H9 (cell line): ENCODE results near the gene DNMT3L. TPM values are rescaled to one million over a fixed set of nuclear protein-coding genes. Genes with fewer than 3 reads are reported as not detected.

ENCODE experiments used
- DNase-seq: peaks from one replicate; pipeline ENCODE4 v3.0.0-alpha.2; 2017
- H2AFZ ChIP-seq: one replicate; pipeline ENCODE4 v1.6.1; 2013; ENCODE audit warnings: mild to moderate bottlenecking, low read length, control low read depth, moderate library complexity
- H2AK5ac ChIP-seq: 2 replicates; pipeline ENCODE4 v1.6.1; 2013; ENCODE audit warnings: low read length, control low read depth, mixed read lengths; ENCODE audit not compliant: insufficient read length
- H2BK120ac ChIP-seq: one replicate; pipeline ENCODE4 v1.6.1; 2013; ENCODE audit warnings: low read depth, mild to moderate bottlenecking, low read length, control low read depth, inconsistent platforms; ENCODE audit not compliant: poor library complexity, severe bottlenecking
- H2BK12ac ChIP-seq: 2 replicates; pipeline ENCODE4 v1.6.1; 2013; ENCODE audit warnings: low read length, control low read depth, mixed read lengths, low read depth; ENCODE audit not compliant: insufficient read length
- H2BK15ac ChIP-seq: 2 replicates; pipeline ENCODE4 v1.6.1; 2013; ENCODE audit warnings: low read depth, low read length, control low read depth
- H2BK20ac ChIP-seq: one replicate; pipeline ENCODE4 v1.6.1; 2013; ENCODE audit warnings: low read depth, mild to moderate bottlenecking, low read length, control low read depth, inconsistent platforms; ENCODE audit not compliant: poor library complexity, severe bottlenecking
- H2BK5ac ChIP-seq: 2 replicates; pipeline ENCODE4 v1.6.1; 2013; ENCODE audit warnings: low read length, control low read depth, mixed read lengths; ENCODE audit not compliant: insufficient read length
- H3K14ac ChIP-seq: 2 replicates; pipeline ENCODE4 v1.6.1; 2013; ENCODE audit warnings: low read length, control low read depth; ENCODE audit not compliant: insufficient read depth
- H3K18ac ChIP-seq: 2 replicates; pipeline ENCODE4 v1.6.1; 2013; ENCODE audit warnings: low read depth, mild to moderate bottlenecking, mixed read lengths, low read length, control low read depth; ENCODE audit not compliant: insufficient read length
- H3K23ac ChIP-seq: 2 replicates; pipeline ENCODE4 v1.6.1; 2013; ENCODE audit warnings: low read length, control low read depth, mixed read lengths, low read depth; ENCODE audit not compliant: insufficient read length
- H3K23me2 ChIP-seq: 2 replicates; pipeline ENCODE4 v1.6.1; 2013; ENCODE audit warnings: low read depth, mild to moderate bottlenecking, mixed read lengths, low read length, control low read depth; ENCODE audit not compliant: insufficient read length, poor library complexity, severe bottlenecking
- H3K27ac ChIP-seq: 2 replicates; pipeline ENCODE4 v1.5.1; 2013; ENCODE audit warnings: low read length, control low read depth, mixed read lengths, low read depth; ENCODE audit not compliant: insufficient read length
- H3K27me3 ChIP-seq: 2 replicates; pipeline ENCODE4 v1.6.1; 2013; ENCODE audit warnings: low read length, control low read depth, inconsistent platforms; ENCODE audit not compliant: insufficient read depth
- H3K4ac ChIP-seq: 2 replicates; pipeline ENCODE4 v1.6.1; 2013; ENCODE audit warnings: low read depth, mild to moderate bottlenecking, control low read depth, inconsistent platforms, low read length, moderate library complexity
- H3K4me1 ChIP-seq: 2 replicates; pipeline ENCODE4 v1.6.1; 2013; ENCODE audit warnings: low read length, control low read depth, inconsistent platforms; ENCODE audit not compliant: insufficient read depth
- H3K4me2 ChIP-seq: 2 replicates; pipeline ENCODE4 v1.6.1; 2013; ENCODE audit warnings: low read length, control low read depth, mixed read lengths; ENCODE audit not compliant: insufficient read length, insufficient read depth
- H3K56ac ChIP-seq: 2 replicates; pipeline ENCODE4 v1.6.1; 2013; ENCODE audit warnings: low read depth, mild to moderate bottlenecking, mixed read lengths, low read length, control low read depth; ENCODE audit not compliant: insufficient read length
- H3K79me1 ChIP-seq: 2 replicates; pipeline ENCODE4 v1.6.1; 2013; ENCODE audit warnings: low read depth, mild to moderate bottlenecking, moderate library complexity, low read length, control low read depth, inconsistent platforms; ENCODE audit not compliant: insufficient read depth, poor library complexity, severe bottlenecking
- H3K79me2 ChIP-seq: 2 replicates; pipeline ENCODE4 v1.6.1; 2013; ENCODE audit warnings: low read length, control low read depth, inconsistent platforms; ENCODE audit not compliant: insufficient read depth
- H3K9ac ChIP-seq: 2 replicates; pipeline ENCODE4 v1.6.1; 2013; ENCODE audit warnings: low read length, control low read depth, mixed read lengths; ENCODE audit not compliant: insufficient read length; ENCODE audit errors: extremely low read depth
- H3K9me3 ChIP-seq: one replicate; pipeline ENCODE4 v1.6.1; 2013; ENCODE audit warnings: low read depth, low read length, inconsistent platforms; ENCODE audit not compliant: control insufficient read depth
- H3T11ph ChIP-seq: one replicate; pipeline ENCODE4 v1.6.1; 2013; ENCODE audit warnings: mild to moderate bottlenecking, low read length, control low read depth, inconsistent platforms
- H4K20me1 ChIP-seq: one replicate; pipeline ENCODE4 v1.6.1; 2013; ENCODE audit not compliant: control insufficient read depth, insufficient read length, insufficient read depth
- H4K5ac ChIP-seq: 2 replicates; pipeline ENCODE4 v1.6.1; 2013; ENCODE audit warnings: low read depth, mild to moderate bottlenecking, mixed read lengths, low read length, control low read depth; ENCODE audit not compliant: insufficient read length
- H4K8ac ChIP-seq: replicated peaks from 2 replicates; pipeline ENCODE4 v1.6.1; 2013; ENCODE audit warnings: low read length, control low read depth, mixed read lengths, low read depth; ENCODE audit not compliant: insufficient read length
- H4K91ac ChIP-seq: 2 replicates; pipeline ENCODE4 v1.6.1; 2013; ENCODE audit warnings: low read depth, mild to moderate bottlenecking, moderate library complexity, mixed read lengths, low read length, control low read depth; ENCODE audit not compliant: insufficient read length
- H3K27ac Mint-ChIP-seq, 3 experiments: 2 replicates in 2 of 3; 3 replicates in 1 of 3; pipeline ENCODE4 v1.8.0; 2020 to 2021; ENCODE audit warnings: mixed read lengths in 3 of 3, mild to moderate bottlenecking in 1 of 3, moderate library complexity in 1 of 3
- H3K27me3 Mint-ChIP-seq: 2 replicates; pipeline ENCODE4 v1.8.0; 2021; ENCODE audit warnings: low read depth, mild to moderate bottlenecking, moderate library complexity, mixed read lengths
- H3K36me3 Mint-ChIP-seq, 3 experiments: 2 replicates in 2 of 3; 3 replicates in 1 of 3; pipeline ENCODE4 v1.8.0; 2020 to 2021; ENCODE audit warnings: low read depth in 3 of 3, mixed read lengths in 3 of 3; ENCODE audit not compliant: insufficient read depth in 1 of 3
- H3K4me1 Mint-ChIP-seq, 2 experiments: 2 replicates each; pipeline ENCODE4 v1.8.0; 2020; ENCODE audit warnings: mixed read lengths in 2 of 2
- H3K4me3 Mint-ChIP-seq, 2 experiments: 2 replicates in 1 of 2; 3 replicates in 1 of 2; pipeline ENCODE4 v1.8.0; 2020 to 2021; ENCODE audit warnings: mild to moderate bottlenecking in 2 of 2, mixed read lengths in 2 of 2, moderate library complexity in 1 of 2
- H3K9me3 Mint-ChIP-seq, 2 experiments: 2 replicates in 1 of 2; 3 replicates in 1 of 2; pipeline ENCODE4 v1.8.0; 2020; ENCODE audit warnings: mild to moderate bottlenecking in 2 of 2, mixed read lengths in 2 of 2, moderate library complexity in 1 of 2
- CTCF ChIP-seq: fragments of 200-600 bp; sonication (generic); conservative IDR thresholded peaks from 3 replicates; pipeline ENCODE4 v1.8.0; 2021; ENCODE audit warnings: antibody characterized with exemption, mild to moderate bottlenecking
- WGBS: extraction: QIAGEN DNeasy Blood & Tissue Kit; methylation state at CpG from one replicate; pipeline ENCODE4 v1.1.7; 2013; ENCODE audit warnings: missing lambda C conversion rate, low lambda C conversion rate, mixed read lengths; ENCODE audit not compliant: insufficient read length; ENCODE audit errors: extremely low coverage; 5-methylcytosine and 5-hydroxymethylcytosine counted together
- total RNA-seq: library from RNA; stranded (reverse); gene quantifications from 2 replicates; pipeline ENCODE4 v1.2.1, GENCODE V29; 2021

DNMT3L gene
- total RNA-seq, 1 experiment from 2014 or later, result 0.77 TPM

GRCh38 chr21:44295646-44296045, 33.9 kb upstream of the DNMT3L start:
- Histone ChIP-seq H4K91ac (no peak overlapping the region), H3K4me2 (no peak overlapping the region), H2BK15ac (no peak overlapping the region), H3K79me1 (no peaks in the 10 kb centered on the region), H3K27me3 (no peaks in the 10 kb centered on the region), H2AFZ (no peak overlapping the region), H3K27ac (no peak overlapping the region), H2AK5ac (no peak overlapping the region), H3K14ac (no peak overlapping the region), H2BK12ac (no peak overlapping the region), H4K20me1 (no peaks in the 10 kb centered on the region), H3K9me3 (no peaks in the 10 kb centered on the region), H3K4me1 (no peaks in the 10 kb centered on the region; the same call in 1 of the 2 replicates), H4K8ac (no peak overlapping the region), H3K23ac (no peak overlapping the region), H3K18ac (no peak overlapping the region), H3T11ph (no peak overlapping the region), H3K79me2 (no peaks in the 10 kb centered on the region), H2BK120ac (no peak overlapping the region), H3K4ac (no peak overlapping the region), H3K56ac (no peak overlapping the region), H2BK20ac (no peak overlapping the region), H4K5ac (no peak overlapping the region), H3K9ac (no peak overlapping the region), H2BK5ac (no peak overlapping the region), H3K23me2 (peaks cover 2% of the 10 kb centered on the region)
- peaks cover 11% of the 10 kb centered on the region for H3K27me3 Mint-ChIP-seq
- TF ChIP-seq CTCF, result no peak
- no peak overlapping the region for H3K27ac Mint-ChIP-seq
- no CpG with 5 or more reads among the region's 10 CpGs for WGBS
- H3K4me1 Mint-ChIP-seq, result peaks cover 4 to 10% of the 10 kb centered on the region in 2 experiments
- H3K9me3 Mint-ChIP-seq, result no peaks in the 10 kb centered on the region
- DNase-seq, result no peak
- no peak overlapping the region for H3K4me3 Mint-ChIP-seq
- no peaks in the 10 kb centered on the region for H3K36me3 Mint-ChIP-seq
